Neural crest cell (in vitro differentiated cells): Measurements from ENCODE around the gene PCDHB5. TPM values are rescaled to one million over a fixed set of nuclear protein-coding genes. Genes with fewer than 3 reads are reported as not detected.
A peak's percentile ranks its signal among the peaks of the same experiment; 100 is the strongest.
"Not testable (repeated sequence)": the region's sequence is repeated elsewhere in the genome, so short reads cannot be mapped to it uniquely, and the experiment has no call there.

Source experiments
- DNase-seq: peaks from one replicate; pipeline ENCODE4 v3.0.0; 2021; ENCODE audit warnings: low read depth, mixed read lengths, low spot score
- H3K27ac Mint-ChIP-seq: one replicate; pipeline ENCODE4 v1.8.0; 2021; ENCODE audit warnings: mild to moderate bottlenecking, mixed read lengths; ENCODE audit not compliant: unreplicated experiment
- H3K27me3 Mint-ChIP-seq: 2 replicates; pipeline ENCODE4 v1.8.0; 2021; ENCODE audit warnings: low read depth, mild to moderate bottlenecking, mixed read lengths
- H3K36me3 Mint-ChIP-seq: 2 replicates; pipeline ENCODE4 v1.8.0; 2021; ENCODE audit warnings: low read depth, mild to moderate bottlenecking, mixed read lengths
- H3K4me1 Mint-ChIP-seq: 2 replicates; pipeline ENCODE4 v1.8.0; 2021; ENCODE audit warnings: mixed read lengths
- H3K4me3 Mint-ChIP-seq: one replicate; pipeline ENCODE4 v1.8.0; 2021; ENCODE audit warnings: mild to moderate bottlenecking, mixed read lengths
- H3K9me3 Mint-ChIP-seq: 2 replicates; pipeline ENCODE4 v1.8.0; 2021; ENCODE audit warnings: mixed read lengths
- total RNA-seq: library from RNA; stranded (reverse); gene quantifications from 2 replicates; pipeline ENCODE4 v1.2.1, GENCODE V29; 2021
- TF ChIP-seq, protein P1 (sequence below): fragments of 200-600 bp; sonication (generic); conservative IDR thresholded peaks from 2 replicates; pipeline ENCODE4 v1.5.0; 2021; ENCODE audit warnings: antibody characterized with exemption, mild to moderate bottlenecking

Gene PCDHB5
- total RNA-seq, 1 donor from 2014 or later, result 3.3 TPM

DNA sequence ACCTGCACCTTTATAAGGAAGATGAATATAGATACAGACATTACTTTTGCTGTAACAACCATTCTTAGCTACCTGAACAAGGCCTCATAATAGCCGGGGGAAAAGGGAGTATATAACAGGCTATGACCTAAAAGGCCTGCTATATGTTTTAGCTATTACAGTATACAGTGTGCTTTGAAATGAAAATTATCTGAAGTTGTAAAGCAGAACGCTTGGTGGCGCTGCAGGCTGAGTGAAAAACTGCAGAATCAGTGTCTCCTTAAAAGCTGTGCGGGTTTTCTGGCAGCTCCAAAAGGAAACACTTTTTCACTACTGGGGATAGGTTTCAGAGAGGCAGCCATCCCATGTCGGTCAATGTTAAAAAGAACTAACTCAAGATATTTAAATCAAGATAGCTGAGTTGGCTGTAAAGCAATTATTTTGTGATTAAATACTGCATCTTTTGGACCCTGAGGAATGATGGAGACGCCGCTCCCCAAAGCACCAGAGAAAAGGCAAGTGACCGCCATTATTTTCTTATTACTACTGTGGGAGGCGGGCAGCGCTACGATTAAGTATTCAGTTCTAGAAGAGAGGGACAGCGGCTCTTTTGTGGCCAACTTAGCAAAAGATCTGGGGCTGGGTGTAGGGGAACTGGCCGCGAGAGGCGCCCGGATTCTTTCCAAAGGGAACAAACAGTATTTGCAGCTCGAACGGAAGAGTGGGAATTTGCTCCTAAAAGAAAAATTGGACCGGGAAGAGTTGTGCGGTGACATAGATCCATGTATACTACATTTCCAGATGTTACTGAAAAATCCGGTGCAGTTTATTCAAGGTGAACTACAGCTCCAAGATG lies 20.8 kb downstream of the PCDHB5 start:
- Mint-ChIP-seq H3K27me3 (no peaks in the 10 kb centered on the region), H3K4me1 (no peaks in the 10 kb centered on the region), H3K4me3 (no peak overlapping the region), H3K27ac (no peak overlapping the region), H3K9me3 (peaks cover 16% of the 10 kb centered on the region), H3K36me3 (peaks cover 43% of the 10 kb centered on the region)
- DNase-seq, result no peak
- TF ChIP-seq, protein P1, sequence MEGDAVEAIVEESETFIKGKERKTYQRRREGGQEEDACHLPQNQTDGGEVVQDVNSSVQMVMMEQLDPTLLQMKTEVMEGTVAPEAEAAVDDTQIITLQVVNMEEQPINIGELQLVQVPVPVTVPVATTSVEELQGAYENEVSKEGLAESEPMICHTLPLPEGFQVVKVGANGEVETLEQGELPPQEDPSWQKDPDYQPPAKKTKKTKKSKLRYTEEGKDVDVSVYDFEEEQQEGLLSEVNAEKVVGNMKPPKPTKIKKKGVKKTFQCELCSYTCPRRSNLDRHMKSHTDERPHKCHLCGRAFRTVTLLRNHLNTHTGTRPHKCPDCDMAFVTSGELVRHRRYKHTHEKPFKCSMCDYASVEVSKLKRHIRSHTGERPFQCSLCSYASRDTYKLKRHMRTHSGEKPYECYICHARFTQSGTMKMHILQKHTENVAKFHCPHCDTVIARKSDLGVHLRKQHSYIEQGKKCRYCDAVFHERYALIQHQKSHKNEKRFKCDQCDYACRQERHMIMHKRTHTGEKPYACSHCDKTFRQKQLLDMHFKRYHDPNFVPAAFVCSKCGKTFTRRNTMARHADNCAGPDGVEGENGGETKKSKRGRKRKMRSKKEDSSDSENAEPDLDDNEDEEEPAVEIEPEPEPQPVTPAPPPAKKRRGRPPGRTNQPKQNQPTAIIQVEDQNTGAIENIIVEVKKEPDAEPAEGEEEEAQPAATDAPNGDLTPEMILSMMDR, result peak; percentile 20

DNA sequence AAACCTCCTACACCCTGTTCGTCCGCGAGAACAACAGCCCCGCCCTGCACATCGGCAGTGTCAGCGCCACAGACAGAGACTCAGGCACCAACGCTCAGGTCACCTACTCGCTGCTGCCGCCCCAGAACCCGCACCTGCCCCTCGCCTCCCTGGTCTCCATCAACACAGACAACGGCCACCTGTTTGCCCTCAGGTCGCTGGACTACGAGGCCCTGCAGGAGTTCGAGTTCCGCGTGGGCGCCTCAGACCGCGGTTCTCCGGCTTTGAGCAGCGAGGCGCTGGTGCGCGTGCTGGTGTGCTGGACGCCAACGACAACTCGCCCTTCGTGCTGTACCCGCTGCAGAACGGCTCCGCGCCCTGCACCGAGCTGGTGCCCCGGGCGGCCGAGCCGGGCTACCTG lies 22.4 kb downstream of the PCDHB5 start:
- Mint-ChIP-seq H3K36me3 (peaks cover 34% of the 10 kb centered on the region), H3K9me3 (peaks cover 21% of the 10 kb centered on the region)
- H3K4me1 Mint-ChIP-seq, H3K27ac Mint-ChIP-seq, H3K27me3 Mint-ChIP-seq, H3K4me3 Mint-ChIP-seq, DNase-seq: not testable (repeated sequence)

DNA sequence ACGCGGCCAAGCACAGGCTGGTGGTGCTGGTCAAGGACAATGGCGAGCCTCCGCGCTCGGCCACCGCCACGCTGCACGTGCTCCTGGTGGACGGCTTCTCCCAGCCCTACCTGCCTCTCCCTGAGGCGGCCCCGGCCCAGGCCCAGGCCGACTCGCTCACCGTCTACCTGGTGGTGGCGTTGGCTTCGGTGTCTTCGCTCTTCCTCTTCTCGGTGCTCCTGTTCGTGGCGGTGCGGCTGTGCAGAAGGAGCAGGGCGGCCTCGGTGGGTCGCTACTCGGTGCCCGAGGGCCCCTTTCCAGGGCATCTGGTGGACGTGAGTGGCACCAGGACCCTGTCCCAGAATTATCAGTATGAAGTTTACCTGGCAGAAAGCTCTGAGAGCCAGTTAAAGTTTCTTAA lies 22.9 kb downstream of the PCDHB5 start:
- H3K4me1 Mint-ChIP-seq, H3K4me3 Mint-ChIP-seq, H3K27me3 Mint-ChIP-seq, DNase-seq, H3K27ac Mint-ChIP-seq: not testable (repeated sequence)
- peaks cover 19% of the 10 kb centered on the region for H3K9me3 Mint-ChIP-seq
- H3K36me3 Mint-ChIP-seq, result peaks cover 31% of the 10 kb centered on the region

DNA sequence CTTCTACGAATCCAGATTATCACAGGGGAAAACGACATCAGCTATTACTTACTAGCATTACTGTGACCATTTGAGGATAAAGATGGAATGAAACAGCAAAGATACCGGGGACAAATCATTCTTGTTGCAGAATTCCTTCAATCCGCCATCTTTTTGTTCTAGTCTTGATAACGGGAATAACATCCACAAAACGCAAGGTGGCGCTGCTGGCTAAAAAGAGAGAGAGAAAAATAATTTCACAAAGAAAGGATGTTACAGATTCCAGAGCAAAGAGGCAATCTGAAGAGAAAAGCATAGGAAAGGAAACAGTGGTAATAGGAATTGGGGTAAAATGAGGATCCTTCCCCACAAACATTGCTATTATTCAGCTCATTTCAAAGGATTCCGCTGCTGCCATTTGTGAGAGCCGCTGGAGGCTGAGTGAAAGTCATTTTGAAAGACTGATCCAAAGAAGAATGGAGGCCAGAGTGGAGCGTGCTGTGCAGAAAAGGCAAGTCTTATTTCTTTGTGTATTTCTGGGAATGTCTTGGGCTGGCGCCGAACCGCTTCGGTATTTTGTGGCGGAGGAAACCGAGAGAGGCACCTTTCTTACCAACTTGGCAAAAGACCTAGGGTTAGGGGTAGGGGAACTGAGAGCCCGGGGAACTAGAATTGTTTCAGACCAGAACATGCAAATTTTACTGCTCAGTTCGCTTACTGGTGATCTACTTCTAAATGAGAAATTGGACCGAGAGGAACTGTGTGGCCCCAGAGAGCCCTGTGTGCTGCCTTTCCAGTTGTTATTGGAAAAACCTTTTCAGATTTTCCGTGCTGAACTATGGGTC lies 37.6 kb downstream of the PCDHB5 start, which contains the start of gene PCDHB7:
Gene PCDHB7, plus strand, starts transcription at position 264 of the 824 bp plus-strand sequence. Its CDS starts 192 bp downstream, at position 456.
- peak; percentile 12 for DNase-seq
- Mint-ChIP-seq H3K27ac (no peak within 1 kb of the TSS), H3K4me1 (no peaks in the 10 kb centered on the region), H3K36me3 (peaks cover 30% of the 10 kb centered on the region), H3K9me3 (peaks cover 23% of the 10 kb centered on the region), H3K4me3 (no peak within 1 kb of the TSS), H3K27me3 (peaks cover 4% of the 10 kb centered on the region)
- TF ChIP-seq, protein P1, result peak; percentile 36

DNA sequence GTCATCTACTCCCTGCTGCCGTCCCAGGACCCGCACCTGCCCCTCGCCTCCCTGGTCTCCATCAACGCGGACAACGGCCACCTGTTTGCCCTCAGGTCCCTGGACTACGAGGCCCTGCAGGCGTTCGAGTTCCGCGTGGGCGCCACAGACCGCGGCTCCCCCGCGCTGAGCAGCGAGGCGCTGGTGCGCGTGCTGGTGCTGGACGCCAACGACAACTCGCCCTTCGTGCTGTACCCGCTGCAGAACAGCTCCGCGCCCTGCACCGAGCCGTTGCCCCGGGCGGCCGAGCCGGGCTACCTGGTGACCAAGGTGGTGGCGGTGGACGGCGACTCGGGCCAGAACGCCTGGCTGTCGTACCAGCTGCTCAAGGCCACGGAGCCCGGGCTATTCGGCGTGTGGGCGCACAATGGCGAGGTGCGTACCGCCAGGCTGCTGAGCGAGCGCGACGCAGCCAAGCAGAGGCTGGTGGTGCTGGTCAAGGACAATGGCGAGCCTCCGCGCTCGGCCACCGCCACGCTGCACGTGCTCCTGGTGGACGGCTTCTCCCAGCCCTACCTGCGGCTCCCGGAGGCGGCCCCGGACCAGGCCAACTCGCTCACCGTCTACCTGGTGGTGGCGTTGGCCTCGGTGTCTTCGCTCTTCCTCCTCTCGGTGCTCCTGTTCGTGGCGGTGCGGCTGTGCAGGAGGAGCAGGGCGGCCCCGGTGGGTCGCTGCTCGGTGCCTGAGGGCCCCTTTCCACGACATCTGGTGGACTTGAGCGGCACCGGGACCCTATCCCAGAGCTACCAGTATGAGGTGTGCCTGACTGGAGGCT lies 39.5 kb downstream of the PCDHB5 start:
- H3K4me3 Mint-ChIP-seq, H3K27ac Mint-ChIP-seq, DNase-seq, H3K27me3 Mint-ChIP-seq, H3K4me1 Mint-ChIP-seq: not testable (repeated sequence)
- peaks cover 13% of the 10 kb centered on the region for H3K9me3 Mint-ChIP-seq
- H3K36me3 Mint-ChIP-seq, result peaks cover 26% of the 10 kb centered on the region

DNA sequence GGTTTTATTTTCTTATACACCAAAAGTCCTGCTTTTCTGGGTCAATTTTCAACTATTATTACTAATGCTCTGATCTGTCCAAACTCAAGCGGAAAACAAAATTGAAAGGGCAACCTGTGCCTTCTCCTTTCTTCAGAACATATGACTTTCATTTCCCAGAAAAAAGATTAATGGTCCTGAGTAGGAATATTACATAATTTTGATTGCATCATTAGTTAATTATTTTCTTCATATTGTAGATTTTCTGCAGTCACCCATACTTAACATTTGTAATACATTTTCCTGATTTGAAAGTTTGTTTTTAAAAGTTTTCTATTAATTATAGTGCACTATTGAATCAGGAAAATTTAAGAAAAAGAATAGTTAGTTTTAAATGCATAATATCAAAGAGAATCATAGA lies 40.9 kb downstream of the PCDHB5 start:
- no peak overlapping the region for H3K4me3 Mint-ChIP-seq
- TF ChIP-seq, protein P1, result no peak
- no peak for DNase-seq
- H3K27ac Mint-ChIP-seq, result no peak overlapping the region
- H3K27me3 Mint-ChIP-seq, result no peaks in the 10 kb centered on the region
- no peaks in the 10 kb centered on the region for H3K4me1 Mint-ChIP-seq
- peaks cover 21% of the 10 kb centered on the region for H3K36me3 Mint-ChIP-seq
- H3K9me3 Mint-ChIP-seq, result peaks cover 9% of the 10 kb centered on the region

DNA sequence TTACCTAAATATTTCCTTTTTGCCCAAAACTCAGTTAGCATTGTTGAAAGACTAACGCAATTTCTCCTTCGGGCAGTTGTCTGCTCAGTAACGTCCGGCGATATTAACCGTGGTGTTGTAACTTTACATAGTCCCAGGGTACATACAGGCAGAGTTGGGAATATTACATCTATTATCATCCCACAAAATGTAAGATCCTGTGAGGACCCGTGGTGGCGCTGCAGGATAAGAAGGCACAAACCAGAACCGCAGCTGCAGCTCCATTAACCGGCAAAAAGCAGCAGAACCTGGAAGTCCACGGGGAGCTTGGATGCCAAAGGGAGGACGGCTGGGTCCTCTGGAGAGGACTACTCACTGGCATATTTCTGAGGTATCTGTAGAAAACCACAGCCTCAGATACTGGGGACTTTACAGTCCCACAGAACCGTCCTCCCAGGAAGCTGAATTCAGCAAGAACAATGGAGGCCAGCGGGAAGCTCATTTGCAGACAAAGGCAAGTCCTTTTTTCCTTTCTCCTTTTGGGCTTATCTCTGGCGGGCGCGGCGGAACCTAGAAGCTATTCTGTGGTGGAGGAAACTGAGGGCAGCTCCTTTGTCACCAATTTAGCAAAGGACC lies 42.7 kb downstream of the PCDHB5 start, which contains the start of gene PCDHB8:
Gene PCDHB8, plus strand, starts transcription at position 214 of the 615 bp plus-strand sequence. Its CDS starts 245 bp downstream, at position 459.
- H3K4me3 Mint-ChIP-seq, H3K4me1 Mint-ChIP-seq, H3K27ac Mint-ChIP-seq, H3K27me3 Mint-ChIP-seq, DNase-seq: not testable (repeated sequence)
- peaks cover 15% of the 10 kb centered on the region for H3K9me3 Mint-ChIP-seq
- H3K36me3 Mint-ChIP-seq, result peaks cover 28% of the 10 kb centered on the region

DNA sequence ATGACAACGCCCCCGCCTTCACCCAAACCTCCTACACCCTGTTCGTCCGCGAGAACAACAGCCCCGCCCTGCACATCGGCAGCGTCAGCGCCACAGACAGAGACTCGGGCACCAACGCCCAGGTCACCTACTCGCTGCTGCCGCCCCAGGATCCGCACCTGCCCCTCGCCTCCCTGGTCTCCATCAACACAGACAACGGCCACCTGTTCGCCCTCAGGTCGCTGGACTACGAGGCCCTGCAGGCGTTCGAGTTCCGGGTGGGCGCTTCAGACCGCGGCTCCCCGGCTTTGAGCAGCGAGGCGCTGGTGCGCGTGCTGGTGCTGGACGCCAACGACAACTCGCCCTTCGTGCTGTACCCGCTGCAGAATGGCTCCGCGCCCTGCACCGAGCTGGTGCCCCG lies 44.4 kb downstream of the PCDHB5 start:
- not testable (repeated sequence) for H3K4me3 Mint-ChIP-seq, H3K27ac Mint-ChIP-seq, DNase-seq, H3K27me3 Mint-ChIP-seq, H3K4me1 Mint-ChIP-seq
- peaks cover 28% of the 10 kb centered on the region for H3K36me3 Mint-ChIP-seq
- peaks cover 15% of the 10 kb centered on the region for H3K9me3 Mint-ChIP-seq

DNA sequence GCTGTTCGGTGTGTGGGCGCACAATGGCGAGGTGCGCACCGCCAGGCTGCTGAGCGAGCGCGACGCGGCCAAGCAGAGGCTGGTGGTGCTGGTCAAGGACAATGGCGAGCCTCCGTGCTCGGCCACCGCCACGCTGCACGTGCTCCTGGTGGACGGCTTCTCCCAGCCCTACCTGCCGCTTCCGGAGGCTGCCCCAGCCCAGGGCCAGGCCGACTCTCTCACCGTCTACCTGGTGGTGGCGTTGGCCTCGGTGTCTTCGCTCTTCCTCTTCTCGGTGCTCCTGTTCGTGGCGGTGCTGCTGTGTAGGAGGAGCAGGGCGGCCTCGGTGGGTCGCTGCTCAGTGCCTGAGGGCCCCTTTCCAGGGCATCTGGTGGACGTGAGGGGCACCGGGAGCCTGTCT lies 44.9 kb downstream of the PCDHB5 start:
- Mint-ChIP-seq H3K36me3 (peaks cover 31% of the 10 kb centered on the region), H3K9me3 (peaks cover 16% of the 10 kb centered on the region)
- not testable (repeated sequence) for H3K4me3 Mint-ChIP-seq, H3K27ac Mint-ChIP-seq, H3K27me3 Mint-ChIP-seq, H3K4me1 Mint-ChIP-seq, DNase-seq
